ENCODE results near the gene USE1. TPM values are rescaled to one million over a fixed set of nuclear protein-coding genes. Genes with fewer than 3 reads are reported as not detected.

USE1 gene
- total RNA-seq, 6 donors from 2014 or later = 21.6 to 49.3 (median 23.9) TPM

DNA sequence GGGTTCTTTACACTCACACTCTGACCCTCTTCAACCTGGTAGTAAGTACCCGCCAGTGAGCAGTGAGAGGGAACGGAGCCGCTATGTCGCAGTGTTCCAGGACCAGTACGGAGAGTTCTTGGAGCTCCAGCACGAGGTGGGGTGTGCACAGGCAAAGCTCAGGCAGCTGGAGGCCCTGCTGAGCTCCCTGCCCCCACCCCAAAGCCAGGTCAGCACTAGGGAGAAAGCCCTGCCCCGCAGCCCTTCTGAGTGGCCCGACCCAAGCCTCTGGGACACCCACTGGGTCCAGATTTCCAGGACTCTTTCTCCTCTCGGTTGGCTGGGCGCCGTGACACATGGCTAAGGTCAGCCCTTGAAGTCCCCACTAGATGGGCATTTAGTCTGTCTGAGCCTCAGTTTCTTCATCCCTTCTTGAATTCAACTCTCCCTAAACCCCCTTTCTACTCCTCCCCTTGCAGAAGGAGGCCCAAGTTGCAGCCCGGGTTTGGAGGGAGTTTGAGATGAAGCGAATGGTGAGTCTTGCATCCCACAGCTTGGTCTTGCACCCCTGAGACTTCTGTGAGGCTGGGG lies 12.7 kb downstream of the USE1 start:
- H3K4me1 ChIP-seq = peaks cover 9 to 22% (median 14%) of the 10 kb centered on the region in 4 donors
- no peaks in the 10 kb centered on the region for H3K27me3 ChIP-seq
- ATAC-seq (ENCODE audit: low FRiP score in 2 of 2) (no peak), DNase-seq (no peak)
- TF ChIP-seq EP300 (IDR thresholded peaks at IDR 0.05) = no peak
- TF ChIP-seq POLR2AphosphoS5 (IDR thresholded peaks at IDR 0.05) = no peak
- no peak for TF ChIP-seq POLR2A (IDR thresholded peaks at IDR 0.05)
- H3K4me3 ChIP-seq = no peak overlapping the region
- no peak overlapping the region for H3K27ac ChIP-seq
- WGBS, 2 donors = 81 to 82% methylated on average over 13 of the region's 13 CpGs
- H3K36me3 ChIP-seq = peaks cover 0 to 40% (median 24%) of the 10 kb centered on the region in 4 donors
- H3K9me3 ChIP-seq = no peaks in the 10 kb centered on the region

GRCh38 chr19:17229890-17230289 lies 14.7 kb downstream of the USE1 start:
- no peak overlapping the region for H3K4me3 ChIP-seq
- no peak overlapping the region for H3K27ac ChIP-seq
- peaks cover 17 to 30% (median 20%) of the 10 kb centered on the region in 4 donors for H3K4me1 ChIP-seq
- ATAC-seq (ENCODE audit: low FRiP score in 2 of 2) (no peak), DNase-seq (no peak)
- WGBS, 2 donors = 93 to 100% methylated on average over 3 of the region's 3 CpGs
- no peak for TF ChIP-seq CTCF (IDR thresholded peaks at IDR 0.05)
- no peak for TF ChIP-seq EP300 (IDR thresholded peaks at IDR 0.05)
- no peaks in the 10 kb centered on the region for H3K27me3 ChIP-seq
- peaks cover 0 to 48% (median 32%) of the 10 kb centered on the region in 4 donors for H3K36me3 ChIP-seq
- H3K9me3 ChIP-seq = no peaks in the 10 kb centered on the region

- Histone ChIP-seq H3K9me3 (no peaks in the 10 kb centered on the region), H3K4me3 (no peak overlapping the region), H3K27ac (no peak overlapping the region), H3K4me1 (peaks cover 25 to 39% (median 28%) of the 10 kb centered on the region in 4 donors), H3K27me3 (no peaks in the 10 kb centered on the region), H3K36me3 (peaks cover 0 to 48% (median 32%) of the 10 kb centered on the region in 4 donors)
- DNase-seq (no peak), ATAC-seq (ENCODE audit: low FRiP score in 2 of 2) (no peak)
- TF ChIP-seq POLR2AphosphoS5 (IDR thresholded peaks at IDR 0.05) = no peak
- 90 to 95% methylated on average over 13 to 25 of the region's 25 CpGs for WGBS, 2 donors
Measured at GRCh38 chr19:17232258-17232657, 17.1 kb downstream of the USE1 start.

DNA sequence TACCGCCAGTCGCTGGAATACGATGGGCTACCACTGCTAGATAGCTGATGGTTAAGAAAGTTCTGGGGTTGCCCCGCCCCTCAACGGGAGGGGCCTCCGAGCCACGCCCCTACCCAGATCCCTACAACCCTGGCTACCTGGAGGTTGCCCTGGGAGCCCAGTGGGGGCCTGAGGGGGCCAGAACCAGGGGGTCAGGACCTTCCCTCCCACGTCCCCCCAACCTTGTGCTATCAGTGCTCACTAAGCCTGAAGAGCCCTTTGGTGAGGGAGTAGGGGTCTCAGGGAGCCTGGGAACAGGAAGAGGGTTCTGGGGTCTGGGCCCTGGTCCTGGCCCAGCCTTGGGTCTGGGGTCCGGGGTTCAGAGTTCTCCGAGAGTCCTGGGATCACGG lies 19.7 kb downstream of the USE1 start:
- Histone ChIP-seq H3K27ac (peak overlapping the region; percentile 10 to 83 (median 58)), H3K27me3 (no peaks in the 10 kb centered on the region), H3K4me3 (peak overlapping the region; percentile 19 to 63 (median 56)), H3K9me3 (no peaks in the 10 kb centered on the region), H3K36me3 (peaks cover 0 to 46% (median 31%) of the 10 kb centered on the region in 4 donors), H3K4me1 (peaks cover 24 to 42% (median 27%) of the 10 kb centered on the region in 4 donors)
- no peak for TF ChIP-seq POLR2AphosphoS5 (IDR thresholded peaks at IDR 0.05)
- TF ChIP-seq CTCF (IDR thresholded peaks at IDR 0.05) = no peak
- no peak for TF ChIP-seq EP300 (IDR thresholded peaks at IDR 0.05)
- no peak for TF ChIP-seq POLR2A (IDR thresholded peaks at IDR 0.05)
- DNase-seq = peak; percentile 67 to 91
- ATAC-seq (ENCODE audit: low FRiP score in 2 of 2) = peak; percentile 60 to 83
- 26 to 28% methylated on average over 7 to 8 of the region's 11 CpGs for WGBS, 2 donors

- H3K4me1 ChIP-seq = peaks cover 25 to 48% (median 31%) of the 10 kb centered on the region in 4 donors
- TF ChIP-seq CTCF (IDR thresholded peaks at IDR 0.05) (peak; percentile 30 to 80 (median 60)), EP300 (IDR thresholded peaks at IDR 0.05) (no peak)
- H3K4me3 ChIP-seq = peak overlapping the region; percentile 19 to 63 (median 56)
- H3K27ac ChIP-seq = peak overlapping the region; percentile 10 to 83 (median 58)
- 0% methylated on average over 16 of the region's 80 CpGs; no CpG with 5 or more reads in 1 of the 2 donors for WGBS, 2 donors
- ATAC-seq (ENCODE audit: low FRiP score in 2 of 2) (peak; percentile 73 to 92), DNase-seq (peak; percentile 77 to 95)
- no peaks in the 10 kb centered on the region for H3K27me3 ChIP-seq
- no peaks in the 10 kb centered on the region for H3K9me3 ChIP-seq
- H3K36me3 ChIP-seq = peaks cover 0 to 44% (median 30%) of the 10 kb centered on the region in 4 donors
Measured at GRCh38 chr19:17235300-17235970, 20.3 kb downstream of the USE1 start.

Measured in upper lobe of left lung (tissue), 6 donors.